GM20431 (cell line): ENCODE data around the gene RMC1.

Source experiments
- in situ Hi-C: fragments of 300-500 bp; cut with MseI, MboI; formaldehyde crosslinking; loops from one replicate; pipeline ENCODE4 v1.15.0; 2020; ENCODE audit warnings: low sequenced_read_pairs; ENCODE audit not compliant: unreplicated experiment

The RMC1 gene

GRCh38 chr18:23495723-23496440 is 7.4 kb upstream of the RMC1 start:
- in situ Hi-C loops = no loop called here

GRCh38 chr18:23498117-23498516 is 5.2 kb upstream of the RMC1 start:
- in situ Hi-C loops = no loop called here

GRCh38 chr18:23498877-23499276 is 4.4 kb upstream of the RMC1 start:
- in situ Hi-C loops = no loop called here

- in situ Hi-C loops = no loop called here
These were observed 4.0 kb upstream of the RMC1 start for GRCh38 chr18:23499291-23499781.

- in situ Hi-C loops = loop anchor here (25.0 kb wide), 1 partner anchor 211 kb away; no protein-coding TSS in a partner anchor
These were observed 1.7 kb upstream of the RMC1 start for GRCh38 chr18:23501626-23502025.

GRCh38 chr18:23502516-23503037 is 734 bp upstream of the RMC1 start:
- in situ Hi-C loops = loop anchor here (25.0 kb wide), 1 partner anchor 210 kb away; no protein-coding TSS in a partner anchor

- in situ Hi-C loops = loop anchor here (25.0 kb wide), 1 partner anchor 208 kb away; no protein-coding TSS in a partner anchor
These were observed 643 bp downstream of the RMC1 start for GRCh38 chr18:23503963-23504344.

- in situ Hi-C loops = loop anchor here (25.0 kb wide), 1 partner anchor 208 kb away; no protein-coding TSS in a partner anchor
These were observed 1.4 kb downstream of the RMC1 start for GRCh38 chr18:23504720-23505119.

- in situ Hi-C loops = loop anchor here (25.0 kb wide), 1 partner anchor 206 kb away; no protein-coding TSS in a partner anchor
These were observed 3.1 kb downstream of the RMC1 start for GRCh38 chr18:23506393-23506792.

GRCh38 chr18:23510923-23511322 is 7.6 kb downstream of the RMC1 start:
- in situ Hi-C loops = loop anchor here (25.0 kb wide), 1 partner anchor 201 kb away; no protein-coding TSS in a partner anchor

- in situ Hi-C loops = loop anchor here (25.0 kb wide), 1 partner anchor 200 kb away; no protein-coding TSS in a partner anchor
These were observed 8.9 kb downstream of the RMC1 start for GRCh38 chr18:23512216-23512615.

GRCh38 chr18:23512641-23513040 is 9.3 kb downstream of the RMC1 start:
- in situ Hi-C loops = loop anchor here (25.0 kb wide), 1 partner anchor 200 kb away; no protein-coding TSS in a partner anchor

GRCh38 chr18:23515911-23516546 is 12.7 kb downstream of the RMC1 start:
- in situ Hi-C loops = loop anchor here (25.0 kb wide), 1 partner anchor 196 kb away; no protein-coding TSS in a partner anchor

- in situ Hi-C loops = loop anchor here (25.0 kb wide), 1 partner anchor 193 kb away; no protein-coding TSS in a partner anchor
These were observed 16.4 kb downstream of the RMC1 start for GRCh38 chr18:23519734-23520133.

GRCh38 chr18:23521271-23521670 is 18.0 kb downstream of the RMC1 start:
- in situ Hi-C loops = loop anchor here (25.0 kb wide), 1 partner anchor 191 kb away; no protein-coding TSS in a partner anchor

- in situ Hi-C loops = loop anchor here (25.0 kb wide), 1 partner anchor 190 kb away; no protein-coding TSS in a partner anchor
These were observed 18.6 kb downstream of the RMC1 start for GRCh38 chr18:23521907-23522306.

GRCh38 chr18:23523429-23524212 is 20.3 kb downstream of the RMC1 start:
- in situ Hi-C loops = loop anchor here (25.0 kb wide), 1 partner anchor 189 kb away; no protein-coding TSS in a partner anchor

GRCh38 chr18:23524213-23524707 is 20.9 kb downstream of the RMC1 start:
- in situ Hi-C loops = loop anchor here (25.0 kb wide), 1 partner anchor 188 kb away; no protein-coding TSS in a partner anchor

- in situ Hi-C loops = no loop called here
These were observed 23.3 kb downstream of the RMC1 start for GRCh38 chr18:23526501-23527063.
